Measurements from ENCODE around the gene BMPR1B.

- TF ChIP-seq EZH2phosphoT487 (IDR thresholded peaks at IDR 0.05; ENCODE audit: borderline replicate concordance, low read length) (no peak), CTCF (IDR thresholded peaks at IDR 0.05; ENCODE audit: low read depth, low read length, poor library complexity, severe bottlenecking) (no peak)
These were observed 431.1 kb downstream of the BMPR1B start for GRCh38 chr4:95188701-95189370.

All from DOHH2 (cell line).